Neural cell (in vitro differentiated cells): ENCODE measurements around the gene EPHB3.

Source experiments
- CTCF ChIP-seq: fragments of 450-650 bp; IDR thresholded peaks from 2 replicates; pipeline ENCODE4 v1.5.1; 2014; ENCODE audit warnings: antibody characterized with exemption, mild to moderate bottlenecking, moderate library complexity; ENCODE audit not compliant: poor library complexity, severe bottlenecking
- EP300 ChIP-seq: fragments of 450-650 bp; conservative IDR thresholded peaks from 2 replicates; pipeline ENCODE4 v1.6.1; 2014; ENCODE audit warnings: antibody characterized with exemption, mild to moderate bottlenecking, moderate library complexity; ENCODE audit not compliant: poor library complexity, severe bottlenecking
- EZH2 ChIP-seq: fragments of 200-600, 300-800 bp; shearing (Covaris generic), sonication (generic); IDR thresholded peaks from 2 replicates; pipeline ENCODE4 v1.6.1; 2014; ENCODE audit warnings: antibody characterized with exemption, low read length, borderline replicate concordance, mild to moderate bottlenecking; ENCODE audit not compliant: insufficient read depth, poor library complexity, severe bottlenecking
- POLR2AphosphoS5 ChIP-seq: IDR thresholded peaks from 2 replicates; pipeline ENCODE4 v1.6.1; 2012
- RAD21 ChIP-seq: fragments of 450-650 bp; conservative IDR thresholded peaks from 2 replicates; pipeline ENCODE4 v1.6.1; 2014; ENCODE audit warnings: antibody characterized with exemption, mild to moderate bottlenecking, moderate library complexity
- SMC3 ChIP-seq: fragments of 450-650 bp; conservative IDR thresholded peaks from 2 replicates; pipeline ENCODE4 v1.6.1; 2014; ENCODE audit warnings: antibody characterized with exemption, mild to moderate bottlenecking, moderate library complexity; ENCODE audit not compliant: poor library complexity

- TF ChIP-seq CTCF (no peak), EZH2 (no peak), POLR2AphosphoS5 (no peak), RAD21 (no peak), EP300 (no peak), SMC3 (no peak)
These were observed 54.9 kb downstream of the EPHB3 start for GRCh38 chr3:184616436-184616835.
